Myocyte (in vitro differentiated cells): ENCODE measurements around the gene OR5P2. TPM values are rescaled to one million over a fixed set of nuclear protein-coding genes. Genes with fewer than 3 reads are reported as not detected.
A peak's percentile ranks its signal among the peaks of the same experiment; 100 is the strongest.
"Not testable (repeated sequence)": the region's sequence is repeated elsewhere in the genome, so short reads cannot be mapped to it uniquely, and the experiment has no call there.

ENCODE experiments used
- DNase-seq: peaks from one replicate; pipeline ENCODE4 v3.0.0-alpha.2; 2012; ENCODE audit warnings: low read depth
- polyA plus RNA-seq: library from polyadenylated mRNA; unstranded; fragments of >200 nt; gene quantifications from one replicate; pipeline ENCODE4 v1.2.1, GENCODE V29; 2012; ENCODE audit warnings: missing spikeins
- total RNA-seq: library from RNA; depleted of rRNA; stranded (reverse); fragments of >200 nt; gene quantifications from 2 replicates; pipeline ENCODE4 v1.2.3, GENCODE V29; 2014

The OR5P2 gene
- not detected in 2 replicates for total RNA-seq
- polyA plus RNA-seq, result 0.21 TPM

GRCh38 chr11:7796842-7797241 lies at the start of gene OR5P2:
OR5P2 (minus strand) TSS chr11:7796942; CDS start chr11:7796942, 0 bp downstream.
- DNase-seq, result no peak

- no peak for DNase-seq
Measured at GRCh38 chr11:7846003-7846402, 49.3 kb upstream of the OR5P2 start.

- DNase-seq, result no peak
Measured at GRCh38 chr11:7844986-7845385, 48.2 kb upstream of the OR5P2 start.

GRCh38 chr11:7844521-7844920 lies 47.8 kb upstream of the OR5P2 start:
- no peak for DNase-seq

- DNase-seq, result no peak
Measured at GRCh38 chr11:7840578-7840977, 43.8 kb upstream of the OR5P2 start.

- no peak for DNase-seq
Measured at GRCh38 chr11:7833527-7833926, 36.8 kb upstream of the OR5P2 start.

GRCh38 chr11:7830740-7831139 lies 34.0 kb upstream of the OR5P2 start, which contains the start of gene OR5P3:
OR5P3 (minus strand) TSS chr11:7830840.
- no peak for DNase-seq

GRCh38 chr11:7826324-7826723 lies 29.6 kb upstream of the OR5P2 start:
- peak; percentile 3 for DNase-seq

- not testable (repeated sequence) for DNase-seq
Measured at GRCh38 chr11:7820417-7820816, 23.7 kb upstream of the OR5P2 start.

GRCh38 chr11:7814897-7815296 lies 18.2 kb upstream of the OR5P2 start:
- not testable (repeated sequence) for DNase-seq

GRCh38 chr11:7810301-7810700 lies 13.6 kb upstream of the OR5P2 start:
- DNase-seq, result not testable (repeated sequence)

GRCh38 chr11:7793233-7793632 lies 3.5 kb downstream of the OR5P2 start:
- no peak for DNase-seq

- no peak for DNase-seq
Measured at GRCh38 chr11:7787239-7787638, 9.5 kb downstream of the OR5P2 start.

- no peak for DNase-seq
Measured at GRCh38 chr11:7775689-7776088, 21.1 kb downstream of the OR5P2 start.

GRCh38 chr11:7764301-7764700 lies 32.4 kb downstream of the OR5P2 start:
- DNase-seq, result not testable (repeated sequence)

- DNase-seq, result no peak
Measured at GRCh38 chr11:7759010-7759409, 37.7 kb downstream of the OR5P2 start.

GRCh38 chr11:7749456-7749855 lies 47.3 kb downstream of the OR5P2 start:
- DNase-seq, result no peak

Other genes with a start within 250 kb of the OR5P2 start
- gene CYB5R2, start 123.4 kb downstream of the OR5P2 start, total RNA-seq, result 0.67 TPM in 1 of 2 replicates, not detected in the other
- not detected in 2 replicates for gene OVCH2, start 90.5 kb downstream of the OR5P2 start, total RNA-seq
- gene OR5P3, start 33.9 kb upstream of the OR5P2 start, total RNA-seq, result not detected in 2 replicates
- gene OR10A6, start 134.3 kb upstream of the OR5P2 start, total RNA-seq, result 0.16 TPM in 1 of 2 replicates, not detected in the other
- 0.45 TPM in 1 of 2 replicates, not detected in the other for gene OR10A3, start 144.8 kb upstream of the OR5P2 start, total RNA-seq
- 1.3 and 2.1 TPM in 2 replicates for gene NLRP10, start 168.5 kb upstream of the OR5P2 start, total RNA-seq
- 234 and 349 TPM in 2 replicates for gene EIF3F, start 190.4 kb upstream of the OR5P2 start, total RNA-seq